HG03575 (cell line): Measurements from ENCODE around the gene COX4I2.
"Not testable (repeated sequence)": the region's sequence is repeated elsewhere in the genome, so short reads cannot be mapped to it uniquely, and the experiment has no call there.

Source experiments
- ATAC-seq: cut with Tn5 transposase; IDR thresholded peaks from one replicate; pipeline ENCODE4 v1.9.1; 2021; ENCODE audit not compliant: unreplicated experiment, insufficient number of reproducible peaks, low FRiP score; ENCODE audit errors: extremely low read depth

COX4I2 gene

DNA sequence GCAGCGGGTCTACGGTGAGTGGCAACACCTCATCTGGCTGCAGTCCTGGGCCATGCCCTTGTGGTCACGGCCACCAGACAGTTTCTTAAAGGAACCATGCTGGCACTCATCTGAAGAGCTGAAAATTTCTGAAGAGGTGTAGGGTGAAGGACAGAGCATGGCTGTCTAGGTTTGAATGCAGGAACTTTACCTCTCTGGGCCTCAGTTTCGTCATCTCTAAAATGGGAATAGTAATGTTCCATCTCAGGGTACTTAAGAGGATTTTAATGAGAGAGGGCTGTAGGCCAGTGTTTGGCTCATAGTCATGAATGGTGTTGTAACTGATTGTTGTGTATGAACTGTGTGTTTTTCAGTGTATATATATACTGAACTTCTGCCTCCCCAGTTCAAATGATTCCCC, 5.8 kb downstream of the COX4I2 start:
- ATAC-seq, result no peak

DNA sequence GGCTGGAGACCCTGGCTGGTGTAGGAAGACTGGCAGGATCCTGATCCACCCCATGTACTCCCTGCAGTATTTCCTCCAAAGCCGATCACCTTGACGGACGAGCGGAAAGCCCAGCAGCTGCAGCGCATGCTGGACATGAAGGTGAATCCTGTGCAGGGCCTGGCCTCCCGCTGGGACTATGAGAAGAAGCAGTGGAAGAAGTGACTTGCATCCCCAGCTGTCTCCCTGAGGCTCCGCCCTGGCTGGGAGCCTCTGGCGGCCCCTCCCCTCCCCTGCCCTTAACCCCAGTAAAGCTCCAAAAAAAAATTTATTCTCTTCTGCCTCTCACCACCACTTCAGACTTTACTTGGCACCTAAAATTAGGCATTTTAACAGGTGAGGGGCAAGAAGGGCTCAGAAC, 7.0 kb downstream of the COX4I2 start:
- no peak for ATAC-seq

DNA sequence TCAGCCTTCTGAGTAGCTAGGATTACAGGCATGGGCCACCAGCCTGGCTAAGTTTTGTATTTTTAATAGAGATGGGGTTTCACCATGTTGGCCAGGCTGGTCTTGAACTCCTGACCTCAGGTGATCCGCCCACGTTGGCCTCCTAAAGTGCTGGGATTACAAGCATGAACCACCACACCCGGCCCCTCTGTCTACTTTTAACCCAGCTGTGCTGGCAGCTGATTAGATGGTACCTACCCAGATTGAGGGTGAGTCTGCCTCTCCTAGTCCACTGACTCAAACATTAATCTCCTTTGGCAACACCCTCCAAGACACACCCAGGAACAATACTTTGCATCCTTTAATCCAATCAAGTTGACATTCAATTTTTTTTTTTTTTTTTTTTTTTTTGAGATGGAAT, 10.4 kb downstream of the COX4I2 start:
- ATAC-seq, result not testable (repeated sequence)

DNA sequence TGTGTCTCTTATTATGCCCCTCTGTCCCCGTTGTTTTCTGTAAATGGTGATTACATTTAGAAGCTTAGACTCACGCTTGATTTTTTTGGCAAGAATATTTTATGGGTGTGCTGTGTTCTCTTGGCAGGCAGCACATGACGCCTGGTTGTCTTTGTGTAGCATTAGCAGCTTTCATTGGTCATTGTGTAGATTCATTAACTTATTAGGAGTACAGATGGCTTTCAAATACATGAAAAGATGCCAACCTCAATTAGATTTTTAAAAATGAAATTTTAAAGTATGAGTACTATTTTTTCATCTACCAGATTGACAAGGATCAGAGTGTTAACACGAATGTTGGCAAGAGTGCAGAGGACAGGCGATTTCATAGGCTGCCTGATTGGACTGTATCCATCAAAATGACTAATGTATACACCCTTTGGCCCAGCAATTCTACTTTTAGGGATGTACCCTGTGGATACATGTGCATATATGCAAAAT, 15.2 kb downstream of the COX4I2 start:
- no peak for ATAC-seq

DNA sequence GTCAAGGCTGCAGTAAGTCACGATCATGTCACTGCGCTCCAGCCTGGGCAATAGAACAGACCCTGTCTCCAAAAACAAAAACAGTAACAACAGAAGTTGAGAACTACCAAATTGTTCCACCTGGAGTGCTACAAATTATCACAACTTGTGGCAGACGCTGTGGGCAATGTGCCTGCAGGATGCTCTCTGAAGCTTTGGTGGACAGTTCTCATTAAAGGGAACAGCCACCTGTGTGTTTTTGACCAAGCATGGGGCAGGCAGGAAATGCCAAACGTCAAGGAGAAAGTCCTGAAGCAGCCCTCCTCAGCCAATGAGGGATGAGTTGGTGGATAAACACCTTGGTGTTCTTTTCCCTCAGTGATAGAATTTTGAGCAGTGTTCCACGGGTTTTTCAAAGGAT, 15.8 kb downstream of the COX4I2 start:
- ATAC-seq, result no peak

DNA sequence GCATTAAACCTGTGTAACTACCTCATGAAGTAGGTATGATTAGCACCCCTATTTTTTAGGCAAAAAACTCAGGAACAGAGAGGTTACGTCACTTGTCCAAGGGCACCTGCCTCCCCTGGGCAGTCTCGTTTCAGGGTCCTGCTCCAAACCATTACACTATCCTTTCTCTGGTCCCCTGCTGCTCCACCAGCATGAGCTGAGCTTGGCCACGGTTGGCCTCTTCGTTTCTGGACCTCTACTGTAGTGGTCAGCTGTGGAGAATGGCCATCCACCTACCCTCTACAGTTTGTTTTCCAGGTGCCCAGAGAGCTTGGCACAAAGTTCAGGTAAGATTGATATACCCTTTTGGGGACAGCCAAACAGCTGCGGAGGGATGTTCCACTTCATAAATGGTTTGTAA, 16.8 kb downstream of the COX4I2 start:
- no peak for ATAC-seq

DNA sequence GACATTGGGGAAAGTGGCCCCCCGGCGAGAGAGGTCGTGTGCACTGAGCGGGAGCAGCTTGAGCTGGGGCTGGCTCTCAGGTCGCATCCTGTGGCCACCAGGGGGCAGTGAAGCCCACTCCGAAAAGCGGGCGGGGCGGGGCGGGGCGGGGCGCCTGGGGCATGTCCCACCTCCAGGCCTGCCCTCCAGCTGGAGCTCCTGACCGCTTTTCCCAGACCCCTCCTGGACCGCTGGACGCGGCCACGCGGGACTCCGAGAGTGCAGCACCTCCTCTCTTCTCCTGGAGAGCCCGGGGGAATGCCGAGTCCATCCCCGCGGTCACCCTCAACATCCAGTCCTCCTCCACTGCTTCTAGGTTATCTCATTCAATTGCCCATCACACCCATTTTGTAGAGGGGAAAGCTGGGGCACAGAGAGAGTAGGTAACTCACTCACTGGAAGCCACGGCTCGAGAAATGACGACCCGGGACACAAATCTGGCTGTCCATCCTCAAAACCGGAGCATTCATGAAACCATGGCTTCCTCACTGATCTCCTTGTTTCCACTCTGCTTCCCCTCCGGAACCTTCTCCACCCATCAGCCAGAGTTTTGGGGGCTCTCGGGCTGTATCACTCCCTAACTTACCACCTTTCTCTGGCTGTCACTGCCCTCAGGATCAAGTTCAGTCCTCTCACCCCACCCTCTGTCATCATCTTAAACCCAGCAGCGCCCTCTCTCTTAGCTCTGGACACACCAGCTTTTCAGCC, 24.1 kb downstream of the COX4I2 start:
- ATAC-seq, result no peak

DNA sequence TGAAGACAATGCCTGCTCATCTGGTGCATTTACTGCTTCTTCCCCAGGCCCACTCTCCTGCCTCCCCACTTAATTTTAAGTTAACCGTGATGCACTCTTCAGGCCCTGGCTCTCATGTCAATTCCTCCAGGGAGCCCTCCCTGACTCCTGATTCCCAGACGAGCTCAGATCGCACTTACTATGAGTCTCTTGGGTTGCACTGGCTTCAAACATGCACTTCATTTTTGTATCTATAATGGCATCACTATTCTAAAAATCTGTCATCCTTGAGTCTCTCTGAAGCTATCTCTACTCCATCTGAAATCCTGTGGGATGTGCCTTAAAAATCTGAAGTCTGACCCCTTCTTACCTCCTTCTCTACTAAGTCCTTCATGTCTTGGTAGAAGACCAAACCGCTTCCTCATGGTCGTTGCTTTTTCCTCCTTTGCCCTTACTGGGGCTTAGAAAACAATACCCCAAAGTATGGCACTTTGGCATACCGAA, 24.7 kb downstream of the COX4I2 start:
- ATAC-seq, result no peak

DNA sequence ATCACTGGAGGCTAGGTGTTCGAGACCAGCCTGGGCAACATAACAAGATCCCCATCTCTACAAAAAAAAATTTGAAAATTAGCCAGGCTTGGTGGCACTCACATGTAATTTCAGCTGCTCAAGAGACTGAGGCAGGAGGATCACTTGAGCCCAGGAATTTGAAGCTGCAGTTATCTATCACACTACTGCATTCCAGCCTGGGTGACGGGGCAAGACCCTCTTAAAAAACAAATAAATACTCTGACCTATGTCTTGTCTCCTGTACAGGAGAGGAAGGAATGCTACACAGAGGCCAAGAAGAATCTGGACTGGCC, 25.8 kb downstream of the COX4I2 start:
- no peak for ATAC-seq

DNA sequence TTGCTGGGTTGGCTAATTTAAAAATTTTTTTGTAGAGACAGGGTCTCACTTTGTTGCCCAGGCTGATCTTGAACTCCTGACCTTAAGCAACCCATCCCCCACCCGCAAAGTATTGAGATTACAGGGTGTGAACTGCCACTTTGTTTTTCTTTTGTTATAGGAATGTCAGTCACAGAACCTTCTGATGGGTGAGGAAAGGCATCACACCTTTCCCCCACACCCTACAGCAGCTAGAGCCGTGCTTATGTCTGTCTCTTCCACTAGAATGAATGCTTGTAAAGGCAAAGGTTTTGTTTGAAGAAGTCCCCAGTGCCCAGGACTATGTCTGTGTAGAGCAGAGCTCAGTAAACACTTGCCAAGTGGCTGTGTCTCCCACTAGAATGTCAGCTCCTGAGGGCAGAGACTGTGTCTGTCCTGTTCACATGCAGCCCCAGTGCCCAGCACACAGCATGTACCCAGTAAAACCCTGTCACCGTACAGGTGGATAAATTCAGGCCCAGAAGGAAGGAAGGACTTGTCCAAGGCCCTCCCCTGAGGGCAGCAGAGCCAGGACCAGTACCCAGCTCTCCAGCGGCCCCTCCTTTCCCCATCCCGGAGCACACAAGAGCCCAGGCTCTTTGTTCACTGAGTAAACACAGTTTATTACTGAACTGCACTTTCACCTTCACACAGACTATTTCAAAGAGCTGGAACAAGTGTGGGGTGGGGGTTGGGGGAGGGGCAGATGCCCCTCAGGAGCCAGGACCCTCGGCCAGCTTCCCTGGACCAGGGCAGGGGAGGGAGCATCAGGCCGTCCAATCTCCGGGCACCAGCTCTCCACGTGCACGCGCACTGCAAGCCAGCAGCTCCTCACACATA, 26.4 kb downstream of the COX4I2 start:
- no peak for ATAC-seq

DNA sequence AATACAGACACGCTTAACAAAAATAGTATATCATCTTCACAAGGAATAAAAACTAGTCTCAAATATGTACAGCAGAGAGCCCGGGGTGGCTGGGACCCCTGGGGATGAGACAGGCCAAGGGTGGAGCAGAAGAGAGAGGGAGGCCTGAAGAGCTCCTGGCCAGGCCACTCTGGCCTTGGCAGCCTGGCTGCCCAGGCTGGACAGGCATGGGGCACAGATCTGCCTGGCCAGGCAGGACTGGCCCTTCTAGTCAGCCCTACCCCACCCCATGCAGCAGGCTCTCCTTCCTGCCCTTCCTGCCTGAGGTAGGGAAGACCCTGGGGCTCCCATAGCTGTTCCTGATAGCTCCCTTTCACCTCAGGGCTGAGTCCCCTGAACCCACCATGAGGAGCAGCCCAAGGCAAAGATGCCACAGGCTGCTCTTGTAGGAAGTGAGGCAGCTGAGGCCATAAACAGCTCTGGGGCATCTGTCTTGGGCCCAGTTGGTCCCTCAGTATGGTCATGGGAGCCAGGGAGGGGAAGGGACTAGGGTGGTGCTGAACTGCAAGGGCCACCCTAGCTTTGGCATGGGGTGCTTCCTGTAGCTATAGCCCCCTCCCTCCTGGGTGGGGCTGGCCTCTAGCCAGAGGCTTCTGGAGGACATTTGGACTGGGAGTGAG, 27.1 kb downstream of the COX4I2 start:
- ATAC-seq, result no peak

DNA sequence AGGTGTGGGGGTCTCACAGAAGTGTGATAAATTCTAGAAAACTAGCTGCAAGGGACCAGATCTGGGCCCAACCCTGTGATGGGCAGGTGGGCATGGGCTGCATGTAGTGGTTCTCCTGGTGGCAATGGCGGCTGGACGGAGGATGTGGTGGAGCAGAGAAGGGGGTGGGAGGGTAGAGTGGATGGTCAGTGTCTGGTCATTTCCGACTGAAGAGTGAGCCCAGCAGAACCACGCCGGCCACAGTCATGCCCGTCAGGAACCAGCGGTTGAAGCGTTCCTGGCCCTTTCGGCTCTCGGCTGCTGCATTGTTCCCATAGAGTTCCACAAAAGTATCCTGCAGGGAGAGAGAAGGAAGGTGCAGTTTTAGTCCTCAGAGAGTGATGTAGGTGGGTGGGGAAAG, 28.0 kb downstream of the COX4I2 start:
- ATAC-seq, result no peak

DNA sequence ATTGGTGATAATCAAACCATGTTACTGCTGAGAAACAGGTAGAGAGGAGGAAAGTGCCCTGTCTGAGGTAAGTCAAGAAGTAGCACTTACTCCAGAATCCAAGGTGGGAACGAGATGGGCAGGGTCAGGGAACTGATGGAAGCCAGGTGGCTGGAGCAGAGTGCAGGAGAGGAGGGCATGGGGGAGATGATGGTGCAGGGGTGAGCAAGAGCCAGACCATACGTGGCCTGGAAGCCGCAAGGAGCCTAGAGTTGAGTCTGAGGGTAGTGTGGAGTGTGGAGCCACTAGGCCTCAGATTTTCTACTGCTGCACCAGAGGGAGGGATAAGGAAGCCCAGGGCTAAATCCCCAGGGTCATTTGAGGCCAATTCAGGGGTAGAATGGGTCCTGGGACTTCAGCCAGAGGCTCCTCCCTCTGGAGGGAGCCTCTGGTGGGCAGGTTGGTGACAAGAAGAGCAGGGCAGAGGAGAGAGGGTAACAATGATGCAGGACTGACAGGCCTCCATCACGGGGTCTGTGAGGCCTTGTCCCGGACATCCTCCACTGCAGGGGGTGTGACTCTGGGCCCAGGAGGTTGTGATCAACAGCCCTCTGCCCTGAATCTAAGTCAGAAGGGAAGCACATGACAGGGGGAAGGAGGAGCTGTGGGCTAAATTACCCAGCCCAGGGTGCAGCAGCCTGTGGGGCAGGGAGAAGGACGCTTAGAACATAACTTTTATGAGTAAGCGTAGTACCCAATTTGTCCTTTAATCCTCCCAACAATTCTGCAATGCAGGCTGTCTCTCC, 28.7 kb downstream of the COX4I2 start:
- no peak for ATAC-seq

DNA sequence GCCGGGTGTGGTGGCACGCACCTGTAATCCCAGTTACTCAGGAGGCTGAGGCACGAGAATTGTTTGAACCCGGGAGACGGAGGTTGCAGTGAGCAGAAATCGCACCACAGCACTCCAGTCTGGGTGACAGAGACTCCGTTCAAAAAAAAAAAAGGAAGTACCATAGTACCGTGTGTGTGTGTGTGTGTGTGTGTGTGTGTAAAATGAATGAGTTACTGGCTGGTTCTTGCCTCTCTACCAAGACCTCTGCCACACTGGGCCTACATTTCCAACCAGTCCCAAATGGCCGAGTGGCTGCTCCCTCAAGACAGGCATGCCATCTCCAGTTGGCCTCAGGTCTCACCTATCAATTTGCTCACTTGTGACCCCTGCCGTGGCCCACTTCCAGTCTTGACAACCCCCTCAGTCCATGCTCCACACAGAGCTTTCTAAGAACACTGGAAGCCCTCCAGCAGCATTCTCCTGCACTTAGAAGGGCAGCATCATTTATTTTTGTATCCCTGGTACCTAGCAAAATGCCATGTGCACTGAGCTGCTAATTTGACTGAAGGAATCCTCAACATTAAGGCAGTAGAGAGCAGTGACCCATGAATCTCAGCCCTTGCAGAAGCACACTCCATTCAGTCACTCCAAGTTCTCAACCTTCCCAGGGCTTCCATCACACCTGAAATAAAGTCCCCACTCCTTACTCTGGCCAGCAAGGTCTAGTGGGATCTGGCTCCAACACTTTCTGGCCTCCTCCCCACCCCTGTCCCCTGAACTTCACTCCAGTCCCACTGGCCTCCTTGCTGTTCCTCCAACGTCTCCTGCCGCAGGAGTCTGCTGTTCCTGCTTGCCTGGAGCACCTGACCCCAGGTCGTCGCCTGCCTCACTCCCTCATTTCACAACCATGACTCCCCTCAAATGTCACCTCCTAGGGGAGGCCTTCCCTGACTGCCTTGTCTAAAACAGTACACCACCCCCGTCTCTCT, 29.9 kb downstream of the COX4I2 start:
- no peak for ATAC-seq

DNA sequence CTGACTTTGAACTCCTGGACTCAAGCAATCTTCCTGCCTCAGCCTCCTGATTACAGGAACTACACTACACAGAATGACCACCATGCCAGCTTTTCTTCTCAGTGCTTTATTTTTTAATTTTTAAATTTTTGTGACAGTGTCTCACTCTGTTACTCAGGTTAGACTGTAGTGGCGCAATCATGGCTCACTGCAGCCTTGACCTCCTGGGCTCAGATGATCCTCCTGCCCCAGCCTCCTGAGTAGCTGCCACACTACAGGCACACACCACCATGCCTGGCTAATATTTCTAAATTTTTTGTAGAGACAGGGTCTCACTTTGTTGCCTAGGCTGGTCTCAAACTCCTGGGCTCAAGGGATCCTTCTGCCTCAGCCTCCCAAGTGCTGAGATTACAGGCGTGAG, 31.2 kb downstream of the COX4I2 start:
- not testable (repeated sequence) for ATAC-seq

DNA sequence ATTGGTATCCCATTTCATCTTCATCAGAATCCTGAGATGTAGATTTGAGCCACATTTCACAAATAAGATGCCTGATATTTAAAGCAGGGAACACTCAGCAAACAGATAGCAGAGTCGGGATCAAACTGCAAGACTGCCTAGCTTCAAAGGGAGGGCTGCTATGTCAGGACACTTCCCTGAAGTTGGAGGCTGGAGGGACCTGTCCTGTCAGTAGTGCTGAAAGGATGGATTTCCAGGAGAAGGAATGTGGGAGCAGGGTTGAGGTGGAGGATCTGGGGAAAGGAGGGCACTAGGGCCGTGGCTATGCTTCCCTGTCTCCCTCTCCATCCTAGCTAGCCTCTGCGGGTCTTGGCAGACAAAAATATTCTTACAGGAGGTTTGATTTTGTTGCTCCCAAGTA, 32.2 kb downstream of the COX4I2 start:
- ATAC-seq, result no peak

DNA sequence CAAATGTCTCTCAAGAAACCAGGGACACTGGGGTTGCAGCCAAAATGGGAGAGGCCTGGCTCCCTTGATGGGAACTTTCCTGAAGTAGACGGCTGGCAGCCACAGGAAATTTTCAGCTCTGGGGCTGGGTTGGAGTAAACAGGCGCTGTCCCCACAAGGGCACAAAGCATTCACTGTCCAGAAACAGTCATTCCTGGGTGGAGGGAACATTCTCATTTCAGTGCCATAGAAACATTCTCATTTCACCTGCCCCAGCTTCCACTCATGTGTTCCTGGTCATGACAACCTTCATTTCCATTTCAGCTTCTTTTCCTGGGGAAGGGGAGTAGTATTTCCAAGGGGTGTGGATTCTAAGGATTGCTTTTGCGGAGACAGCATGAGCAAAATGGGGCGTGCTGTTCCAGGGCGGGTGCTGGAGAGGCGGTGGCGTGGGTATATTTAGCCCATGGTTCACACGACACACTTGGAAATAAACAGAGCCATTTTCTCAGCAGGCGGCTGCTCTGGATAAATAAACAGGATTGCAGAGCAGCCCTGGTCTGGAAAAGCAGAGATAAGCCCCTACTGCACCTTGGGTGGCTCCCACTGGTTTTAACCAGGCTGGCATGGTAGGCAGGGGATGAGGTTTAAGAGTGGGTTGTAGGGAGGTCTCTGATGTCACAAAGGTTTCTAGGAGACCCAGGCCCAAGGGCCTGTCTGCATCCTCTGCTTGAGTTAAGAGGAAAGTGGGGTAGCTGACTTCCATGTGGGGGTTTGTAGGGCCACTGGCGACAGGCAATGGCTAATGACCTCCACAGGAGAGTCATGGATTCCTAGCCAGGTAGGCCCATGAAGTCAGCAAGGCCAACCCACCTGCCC, 32.9 kb downstream of the COX4I2 start:
- ATAC-seq, result no peak
